B cell (primary cell): ENCODE measurements around the gene TMEM132A. TPM values are rescaled to one million over a fixed set of nuclear protein-coding genes. Genes with fewer than 3 reads are reported as not detected.

ENCODE experiments used
- ATAC-seq: fragments of 200-7000 bp; cut with Tn5 transposase; one replicate; pipeline ENCODE4 v1.10.0; 2021; ENCODE audit warnings: low read depth, mild to moderate bottlenecking, moderate number of reproducible peaks, moderate library complexity
- CTCF ChIA-PET: fragments of 350-600 bp; sonication (Branson Sonifier 250); formaldehyde crosslinking; loops from one replicate; lab custom pipeline; 2021; ENCODE audit warnings: antibody characterized with exemption, inconsistent platforms; lab: Charles Lee
- POLR2A ChIA-PET: fragments of 350-600 bp; sonication (Branson Sonifier 250); formaldehyde crosslinking; loops from one replicate; lab custom pipeline; 2021; ENCODE audit warnings: antibody characterized with exemption; lab: Charles Lee
- DNase-seq: peaks from one replicate; pipeline ENCODE4 v3.0.0; 2013
- H2AFZ ChIP-seq: 2 replicates; pipeline ENCODE4 v1.6.1; 2012; ENCODE audit warnings: mild to moderate bottlenecking, low read depth, low read length; ENCODE audit not compliant: insufficient read depth, poor library complexity, severe bottlenecking
- H3K27ac ChIP-seq, 2 donors: 1 replicate in 1 of 2; 2 replicates in 1 of 2; pipeline ENCODE4 v1.5.1; 2012 to 2013; ENCODE audit warnings: low read length in 2 of 2, mild to moderate bottlenecking in 2 of 2, moderate library complexity in 1 of 2
- H3K27me3 ChIP-seq, 4 experiments: fragments of 200-600 bp in 1 of 4; sonication (generic) in 1 of 4; replicated peaks in 1 of 4; 1 replicate in 2 of 4; 2 replicates in 2 of 4; pipeline versions ENCODE4 v1.6.1 to v1.7.0; 2013 to 2016; ENCODE audit warnings: low read length in 3 of 4, mild to moderate bottlenecking in 2 of 4, mixed read lengths in 1 of 4, moderate library complexity in 1 of 4; ENCODE audit not compliant: insufficient read depth in 4 of 4, control insufficient read depth in 3 of 4; ENCODE audit errors: control extremely low read depth in 1 of 4
- H3K36me3 ChIP-seq, 2 experiments: replicated peaks in 1 of 2; 1 replicate in 1 of 2; 2 replicates in 1 of 2; pipeline versions ENCODE4 v1.6.1 to v1.7.1; 2013; ENCODE audit warnings: low read length in 1 of 2; ENCODE audit not compliant: insufficient read depth in 2 of 2, control insufficient read depth in 1 of 2; ENCODE audit errors: control extremely low read depth in 1 of 2, extremely low read depth in 1 of 2
- H3K4me1 ChIP-seq, 2 donors: fragments of 200-600 bp in 1 of 2; sonication (generic) in 1 of 2; 1 replicate in 1 of 2; 2 replicates in 1 of 2; pipeline versions ENCODE4 v1.5.1 to v1.6.1; 2013 to 2017; ENCODE audit warnings: low read length in 2 of 2; ENCODE audit not compliant: control insufficient read depth in 2 of 2, insufficient read depth in 2 of 2
- H3K4me2 ChIP-seq: replicated peaks from 2 replicates; pipeline ENCODE3; 2012; ENCODE audit warnings: mild to moderate bottlenecking, low read depth, low read length; ENCODE audit not compliant: poor library complexity, severe bottlenecking
- H3K4me3 ChIP-seq, 5 experiments: fragments of 200-600 bp in 1 of 5; sonication (generic) in 1 of 5; 1 replicate in 3 of 5; 2 replicates in 2 of 5; pipeline versions ENCODE4 v1.5.1 to v1.7.0; 2011 to 2016; ENCODE audit warnings: low read length in 4 of 5, mild to moderate bottlenecking in 4 of 5, low read depth in 2 of 5, control low read depth in 1 of 5, moderate library complexity in 1 of 5; ENCODE audit not compliant: insufficient read depth in 1 of 5; ENCODE audit errors: control extremely low read depth in 1 of 5, extremely low read depth in 1 of 5
- H3K79me2 ChIP-seq: fragments of 200-600 bp; sonication (generic); one replicate; pipeline ENCODE4 v1.6.0; 2016; ENCODE audit warnings: low read length; ENCODE audit not compliant: control insufficient read depth, insufficient read depth
- H3K9ac ChIP-seq: fragments of 200-600 bp; sonication (generic); 2 replicates; pipeline ENCODE4 v1.6.1; 2017; ENCODE audit warnings: mild to moderate bottlenecking, low read length, moderate library complexity
- H3K9me3 ChIP-seq, 3 donors: one replicate each; pipeline versions ENCODE4 v1.6.1 to v1.7.1; 2013; ENCODE audit warnings: low read length in 2 of 3; ENCODE audit not compliant: control insufficient read depth in 2 of 3, insufficient read depth in 1 of 3; ENCODE audit errors: control extremely low read depth in 1 of 3
- H4K20me1 ChIP-seq: 2 replicates; pipeline ENCODE4 v1.6.0; 2012; ENCODE audit warnings: mild to moderate bottlenecking, low read length; ENCODE audit not compliant: insufficient read depth, control insufficient read depth, poor library complexity, severe bottlenecking
- H3K27ac Mint-ChIP-seq: one replicate; pipeline ENCODE4 v1.8.0; 2021; ENCODE audit warnings: mixed read lengths
- H3K27me3 Mint-ChIP-seq: one replicate; pipeline ENCODE4 v1.8.0; 2021; ENCODE audit warnings: mixed read lengths
- H3K4me1 Mint-ChIP-seq: one replicate; pipeline ENCODE4 v1.8.0; 2021; ENCODE audit warnings: mixed read lengths
- H3K4me3 Mint-ChIP-seq: one replicate; pipeline ENCODE4 v1.8.0; 2021; ENCODE audit warnings: mixed read lengths
- H3K9me3 Mint-ChIP-seq: one replicate; pipeline ENCODE4 v1.8.0; 2022; ENCODE audit warnings: mixed read lengths; ENCODE audit not compliant: insufficient read depth
- EZH2 ChIP-seq: IDR thresholded peaks from 2 replicates; pipeline ENCODE4 v1.6.1; 2012; ENCODE audit warnings: borderline replicate concordance, low read depth, mild to moderate bottlenecking, moderate library complexity, low read length; ENCODE audit not compliant: insufficient read depth, poor library complexity, severe bottlenecking
- WGBS: methylation state at CpG from one replicate; pipeline ENCODE4 v1.1.5; 2013; ENCODE audit warnings: missing lambda C conversion rate; ENCODE audit not compliant: insufficient coverage; 5-methylcytosine and 5-hydroxymethylcytosine counted together
- intact Hi-C: fragments of 100-400 bp; cut with micrococcal nuclease; formaldehyde crosslinking; loops from one replicate; pipeline ENCODE4 v1.10.0; 2022
- polyA plus RNA-seq: library from polyadenylated mRNA; depleted of rRNA; stranded (reverse); fragments of >200 nt; gene quantifications from 2 replicates; pipeline ENCODE4 v1.2.3, GENCODE V29; 2012
- total RNA-seq, 2 donors: library from RNA; stranded (reverse); fragments of 120-200 nt in 1 of 2; gene quantifications; 1 replicate in 1 of 2; 2 replicates in 1 of 2; pipeline versions ENCODE4 v1.2.3 to v1.2.4, GENCODE V29; 2013 to 2022
- TF ChIP-seq, protein P1 (sequence below): fragments of 200-600 bp; IDR thresholded peaks from one replicate; pipeline ENCODE4 v1.8.0; 2022; ENCODE audit warnings: antibody characterized with exemption, mild to moderate bottlenecking

The TMEM132A gene
- total and polyA plus RNA-seq, 2 donors (not counting 1 experiment from before 2014, with no cell fraction given), result 1.2 to 11.3 TPM

DNA sequence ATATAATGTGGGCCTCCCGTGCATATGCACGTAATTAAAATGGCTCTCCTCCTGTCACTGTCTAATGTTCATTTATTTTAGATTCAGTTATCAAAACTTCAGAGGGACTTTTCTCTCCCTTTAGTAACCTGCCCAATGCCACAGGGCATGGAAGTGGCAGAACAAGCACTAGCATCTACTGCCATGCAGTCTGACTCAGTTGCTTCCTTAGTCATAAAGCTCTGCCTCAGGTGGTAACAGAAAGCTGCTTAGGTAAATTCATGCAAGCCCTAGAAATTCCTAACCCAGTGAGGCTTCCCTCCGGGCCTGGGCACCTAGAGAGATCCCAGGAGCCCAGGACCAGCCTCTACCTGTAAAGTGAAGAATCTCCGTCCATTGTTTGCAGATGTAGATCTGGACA is 26.8 kb upstream of the TMEM132A start:
- peaks cover 16% of the 10 kb centered on the region for H3K79me2 ChIP-seq
- no peak overlapping the region for H3K27ac ChIP-seq
- ATAC-seq (no peak), DNase-seq (no peak)
- H3K4me3 ChIP-seq, result no peak overlapping the region
- ChIA-PET POLR2A (no interaction called here), CTCF (interaction anchor here (1.2 to 10.2 kb wide), 5 partner anchors 10 to 67 kb away, joined by 3 to 129 read pairs (median 13); partner anchors contain the start of gene TMEM109)
- Mint-ChIP-seq H3K4me3 (no peak overlapping the region), H3K9me3 (no peaks in the 10 kb centered on the region), H3K27ac (no peak overlapping the region), H3K27me3 (no peaks in the 10 kb centered on the region), H3K4me1 (peaks cover 4% of the 10 kb centered on the region)
- peaks cover 21% of the 10 kb centered on the region for H4K20me1 ChIP-seq
- no peak for TF ChIP-seq EZH2
- TF ChIP-seq, protein P1, sequence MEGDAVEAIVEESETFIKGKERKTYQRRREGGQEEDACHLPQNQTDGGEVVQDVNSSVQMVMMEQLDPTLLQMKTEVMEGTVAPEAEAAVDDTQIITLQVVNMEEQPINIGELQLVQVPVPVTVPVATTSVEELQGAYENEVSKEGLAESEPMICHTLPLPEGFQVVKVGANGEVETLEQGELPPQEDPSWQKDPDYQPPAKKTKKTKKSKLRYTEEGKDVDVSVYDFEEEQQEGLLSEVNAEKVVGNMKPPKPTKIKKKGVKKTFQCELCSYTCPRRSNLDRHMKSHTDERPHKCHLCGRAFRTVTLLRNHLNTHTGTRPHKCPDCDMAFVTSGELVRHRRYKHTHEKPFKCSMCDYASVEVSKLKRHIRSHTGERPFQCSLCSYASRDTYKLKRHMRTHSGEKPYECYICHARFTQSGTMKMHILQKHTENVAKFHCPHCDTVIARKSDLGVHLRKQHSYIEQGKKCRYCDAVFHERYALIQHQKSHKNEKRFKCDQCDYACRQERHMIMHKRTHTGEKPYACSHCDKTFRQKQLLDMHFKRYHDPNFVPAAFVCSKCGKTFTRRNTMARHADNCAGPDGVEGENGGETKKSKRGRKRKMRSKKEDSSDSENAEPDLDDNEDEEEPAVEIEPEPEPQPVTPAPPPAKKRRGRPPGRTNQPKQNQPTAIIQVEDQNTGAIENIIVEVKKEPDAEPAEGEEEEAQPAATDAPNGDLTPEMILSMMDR, result no peak
- peaks cover 3 to 89% of the 10 kb centered on the region in 2 experiments for H3K36me3 ChIP-seq
- no peak overlapping the region for H3K9ac ChIP-seq
- intact Hi-C loops, result no loop called here
- H2AFZ ChIP-seq, result no peak overlapping the region
- no peak overlapping the region for H3K4me2 ChIP-seq
- H3K27me3 ChIP-seq, result no peaks in the 10 kb centered on the region
- no peaks in the 10 kb centered on the region for H3K4me1 ChIP-seq
- no peaks in the 10 kb centered on the region for H3K9me3 ChIP-seq
- WGBS, result 100% methylated on average over 1 of the region's 4 CpGs

DNA sequence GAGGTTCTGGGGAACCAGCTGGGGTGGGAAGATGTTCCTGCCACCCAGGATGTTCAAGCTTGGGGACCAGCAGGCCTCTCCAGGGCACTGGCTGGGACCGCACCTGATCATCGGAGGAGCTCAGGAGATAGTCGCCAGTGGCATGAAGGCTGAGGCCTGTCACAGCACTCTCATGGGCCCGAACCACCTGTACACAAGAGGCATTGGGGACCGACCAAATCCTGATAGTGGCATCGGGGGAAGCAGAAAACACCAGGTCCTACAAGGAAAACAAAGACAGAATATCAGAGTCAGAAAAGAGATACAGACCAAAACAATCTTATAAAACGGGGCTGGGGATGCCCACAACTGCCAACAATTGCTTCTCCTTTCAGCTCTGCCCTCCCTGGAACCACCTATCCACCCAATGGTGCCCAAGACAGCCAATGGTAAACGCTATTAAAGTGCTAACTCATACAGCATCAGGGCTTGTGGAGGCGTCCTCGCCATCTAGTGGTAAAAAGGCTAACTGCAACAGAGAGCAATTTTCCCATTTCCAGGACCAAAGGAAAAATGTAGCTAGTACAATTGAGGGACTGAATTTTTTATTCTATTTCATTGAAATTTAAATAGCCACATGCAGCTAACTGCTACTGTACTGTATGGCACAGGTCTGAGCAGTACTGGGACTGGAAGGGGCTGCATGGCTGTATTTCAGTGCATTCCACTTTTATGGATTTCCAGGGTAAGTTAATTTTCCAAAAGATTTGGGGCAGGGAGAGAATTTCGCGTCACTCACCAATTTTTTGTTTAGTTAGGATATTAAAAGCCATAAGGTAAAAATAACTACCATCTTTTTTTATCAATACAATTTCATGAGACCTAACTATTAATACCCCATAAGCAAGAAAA is 25.0 kb upstream of the TMEM132A start:
- POLR2A ChIA-PET, result interaction anchor here (1.0 kb wide), 1 partner anchor 68 kb away, joined by 4 read pairs; no protein-coding TSS in a partner anchor
- Mint-ChIP-seq H3K27me3 (no peaks in the 10 kb centered on the region), H3K9me3 (no peaks in the 10 kb centered on the region), H3K4me3 (no peak overlapping the region), H3K27ac (no peak overlapping the region), H3K4me1 (peaks cover 10% of the 10 kb centered on the region)
- CTCF ChIA-PET, result interaction anchor here (0.6 to 10.2 kb wide), 24 partner anchors 8 to 634 kb away, joined by 3 to 129 read pairs (median 5); partner anchors contain the start of genes PTGDR2 and TMEM109
- peaks cover 31% of the 10 kb centered on the region for H3K79me2 ChIP-seq
- no peak overlapping the region for H2AFZ ChIP-seq
- WGBS, result 86% methylated on average over 7 of the region's 12 CpGs
- TF ChIP-seq, protein P1, result peak; percentile 97
- TF ChIP-seq EZH2, result no peak
- H3K4me3 ChIP-seq, result no peak overlapping the region
- DNase-seq (peak; percentile 69), ATAC-seq (peak; percentile 78)
- no peaks in the 10 kb centered on the region for H3K27me3 ChIP-seq
- H3K9ac ChIP-seq, result no peak overlapping the region
- intact Hi-C loops, result loop anchor here (1.0 kb wide), 3 partner anchors 68 to 288 kb away; no protein-coding TSS in a partner anchor
- peaks cover 38% of the 10 kb centered on the region for H4K20me1 ChIP-seq
- H3K27ac ChIP-seq, result no peak overlapping the region
- H3K36me3 ChIP-seq, result peaks cover 3 to 93% of the 10 kb centered on the region in 2 experiments
- H3K9me3 ChIP-seq, result no peaks in the 10 kb centered on the region
- peaks cover 0 to 3% of the 10 kb centered on the region in 2 donors for H3K4me1 ChIP-seq
- no peak overlapping the region for H3K4me2 ChIP-seq
